ENCODE results near the gene TOX2. TPM values are rescaled to one million over a fixed set of nuclear protein-coding genes. Genes with fewer than 3 reads are reported as not detected.

The TOX2 gene
- total RNA-seq, 1 experiment from 2014 or later = 85.4 TPM

GRCh38 chr20:44073011-44073674 lies 158.5 kb downstream of the TOX2 start:
- peaks cover 13% of the 10 kb centered on the region for H3K4me1 ChIP-seq (ENCODE audit: control insufficient read depth, insufficient read depth, low read length)
- TF ChIP-seq CTCF (IDR thresholded peaks at IDR 0.05) = no peak
- TF ChIP-seq POLR2AphosphoS5 (IDR thresholded peaks at IDR 0.05; ENCODE audit: low read depth, low read length) = no peak
- TF ChIP-seq REST (IDR thresholded peaks at IDR 0.05; ENCODE audit: insufficient read depth in 1 of 2, low read depth in 2 of 2, low read length in 1 of 2) = no peak
- no peak for TF ChIP-seq SIN3A (IDR thresholded peaks at IDR 0.05; ENCODE audit: borderline replicate concordance, insufficient read depth, low read depth, low read length)
- no peak for TF ChIP-seq TCF7L2 (IDR thresholded peaks at IDR 0.05; ENCODE audit: low read depth, low read length)
- no peak overlapping the region for H3K4me3 ChIP-seq (ENCODE audit: low read depth in 2 of 2, low read length in 2 of 2)
- intact Hi-C loops (cut with micrococcal nuclease; ENCODE audit: unreplicated experiment) = no loop called here
- in situ Hi-C loops (cut with HindIII; ENCODE audit: low pct_unique_long_range_greater_than_20kb, low sequenced_read_pairs) = no loop called here
- ChIA-PET CTCF (no interaction called here), POLR2A (no interaction called here)
- no peaks in the 10 kb centered on the region for H3K27me3 ChIP-seq (ENCODE audit: control insufficient read depth, insufficient read depth, low read length)
- no peaks in the 10 kb centered on the region for H3K36me3 ChIP-seq (ENCODE audit: control insufficient read depth, insufficient read depth, low read length)
- no peaks in the 10 kb centered on the region for H3K9me3 ChIP-seq (ENCODE audit: control insufficient read depth, insufficient read depth, low read depth, low read length)
- H3K27ac ChIP-seq (ENCODE audit: low read length) = no peak overlapping the region
- ATAC-seq (no peak), DNase-seq (ENCODE audit: low read depth, low spot score) (no peak)
- BruUV-seq (replicated peaks) = no TSS peak

- TF ChIP-seq SIN3A (IDR thresholded peaks at IDR 0.05; ENCODE audit: borderline replicate concordance, insufficient read depth, low read depth, low read length) (no peak), REST (IDR thresholded peaks at IDR 0.05; ENCODE audit: insufficient read depth in 1 of 2, low read depth in 2 of 2, low read length in 1 of 2) (no peak), CTCF (IDR thresholded peaks at IDR 0.05) (no peak), POLR2AphosphoS5 (IDR thresholded peaks at IDR 0.05; ENCODE audit: low read depth, low read length) (no peak), TCF7L2 (IDR thresholded peaks at IDR 0.05; ENCODE audit: low read depth, low read length) (no peak)
- intact Hi-C loops (cut with micrococcal nuclease; ENCODE audit: unreplicated experiment) = no loop called here
- no peak overlapping the region for H3K4me3 ChIP-seq (ENCODE audit: low read depth in 2 of 2, low read length in 2 of 2)
- H3K36me3 ChIP-seq (ENCODE audit: control insufficient read depth, insufficient read depth, low read length) = no peaks in the 10 kb centered on the region
- no TSS peak for BruUV-seq (replicated peaks)
- ChIA-PET POLR2A (no interaction called here), CTCF (no interaction called here)
- in situ Hi-C loops (cut with HindIII; ENCODE audit: low pct_unique_long_range_greater_than_20kb, low sequenced_read_pairs) = no loop called here
- no peak for ATAC-seq
- DNase-seq (ENCODE audit: low read depth, low spot score) = no peak
- H3K27me3 ChIP-seq (ENCODE audit: control insufficient read depth, insufficient read depth, low read length) = no peaks in the 10 kb centered on the region
- no peaks in the 10 kb centered on the region for H3K9me3 ChIP-seq (ENCODE audit: control insufficient read depth, insufficient read depth, low read depth, low read length)
- H3K27ac ChIP-seq (ENCODE audit: low read length) = no peak overlapping the region
- peaks cover 13% of the 10 kb centered on the region for H3K4me1 ChIP-seq (ENCODE audit: control insufficient read depth, insufficient read depth, low read length)
Measured at GRCh38 chr20:44073675-44074071, 159.0 kb downstream of the TOX2 start.

Measured in Panc1 (cell line).